ENCODE results near the gene HS3ST1.

GRCh38 chr4:11436084-11436483, 7.4 kb upstream of the HS3ST1 start:
- TF ChIP-seq CTCF (IDR thresholded peaks at IDR 0.05) (no peak), POLR2A (IDR thresholded peaks at IDR 0.05) (no peak)

Data from suprapubic skin (tissue), 3 donors.